Measurements from ENCODE around the gene ASCC3.

DNA sequence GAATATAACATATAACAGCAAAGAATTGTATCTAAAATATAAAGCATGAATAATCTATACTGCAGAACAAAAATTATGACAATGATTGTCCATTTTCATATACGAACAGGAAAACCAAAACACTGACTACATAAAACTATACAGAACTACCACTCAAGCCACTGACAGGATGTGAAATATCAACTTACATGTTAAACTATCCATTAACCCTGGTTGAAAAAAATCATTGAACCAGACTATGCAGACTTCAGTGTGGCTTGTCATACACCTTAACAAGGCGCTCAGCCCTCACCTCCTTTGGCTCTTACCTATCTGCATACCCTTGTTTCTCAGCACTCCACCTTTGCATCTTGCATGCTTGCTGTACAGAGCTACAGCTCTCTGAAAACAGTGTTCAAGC, 34.9 kb downstream of the ASCC3 start:
- TF ChIP-seq POLR2AphosphoS5 (IDR thresholded peaks at IDR 0.05; ENCODE audit: low read depth) (no peak), ZNF114 (CRISPR knock-in tag; IDR thresholded peaks at IDR 0.05) (no peak), JUNB (IDR thresholded peaks at IDR 0.05; ENCODE audit: unreplicated experiment) (no peak), EZH2 (IDR thresholded peaks at IDR 0.05; ENCODE audit: low read depth, unreplicated experiment) (no peak), EZH2phosphoT487 (IDR thresholded peaks at IDR 0.05; ENCODE audit: unreplicated experiment) (no peak), ZNF331 (CRISPR knock-in tag; IDR thresholded peaks at IDR 0.05; ENCODE audit: low read depth) (no peak), CREB1 (CRISPR knock-in tag; IDR thresholded peaks at IDR 0.05; ENCODE audit: low read depth) (no peak), STAT1 (IDR thresholded peaks at IDR 0.05; ENCODE audit: unreplicated experiment) (no peak)
- TF ChIP-seq, protein P1, sequence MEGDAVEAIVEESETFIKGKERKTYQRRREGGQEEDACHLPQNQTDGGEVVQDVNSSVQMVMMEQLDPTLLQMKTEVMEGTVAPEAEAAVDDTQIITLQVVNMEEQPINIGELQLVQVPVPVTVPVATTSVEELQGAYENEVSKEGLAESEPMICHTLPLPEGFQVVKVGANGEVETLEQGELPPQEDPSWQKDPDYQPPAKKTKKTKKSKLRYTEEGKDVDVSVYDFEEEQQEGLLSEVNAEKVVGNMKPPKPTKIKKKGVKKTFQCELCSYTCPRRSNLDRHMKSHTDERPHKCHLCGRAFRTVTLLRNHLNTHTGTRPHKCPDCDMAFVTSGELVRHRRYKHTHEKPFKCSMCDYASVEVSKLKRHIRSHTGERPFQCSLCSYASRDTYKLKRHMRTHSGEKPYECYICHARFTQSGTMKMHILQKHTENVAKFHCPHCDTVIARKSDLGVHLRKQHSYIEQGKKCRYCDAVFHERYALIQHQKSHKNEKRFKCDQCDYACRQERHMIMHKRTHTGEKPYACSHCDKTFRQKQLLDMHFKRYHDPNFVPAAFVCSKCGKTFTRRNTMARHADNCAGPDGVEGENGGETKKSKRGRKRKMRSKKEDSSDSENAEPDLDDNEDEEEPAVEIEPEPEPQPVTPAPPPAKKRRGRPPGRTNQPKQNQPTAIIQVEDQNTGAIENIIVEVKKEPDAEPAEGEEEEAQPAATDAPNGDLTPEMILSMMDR (conservative IDR thresholded peaks at IDR 0.05; ENCODE audit: low read depth in 2 of 2): no peak
- TF ChIP-seq, protein P2, sequence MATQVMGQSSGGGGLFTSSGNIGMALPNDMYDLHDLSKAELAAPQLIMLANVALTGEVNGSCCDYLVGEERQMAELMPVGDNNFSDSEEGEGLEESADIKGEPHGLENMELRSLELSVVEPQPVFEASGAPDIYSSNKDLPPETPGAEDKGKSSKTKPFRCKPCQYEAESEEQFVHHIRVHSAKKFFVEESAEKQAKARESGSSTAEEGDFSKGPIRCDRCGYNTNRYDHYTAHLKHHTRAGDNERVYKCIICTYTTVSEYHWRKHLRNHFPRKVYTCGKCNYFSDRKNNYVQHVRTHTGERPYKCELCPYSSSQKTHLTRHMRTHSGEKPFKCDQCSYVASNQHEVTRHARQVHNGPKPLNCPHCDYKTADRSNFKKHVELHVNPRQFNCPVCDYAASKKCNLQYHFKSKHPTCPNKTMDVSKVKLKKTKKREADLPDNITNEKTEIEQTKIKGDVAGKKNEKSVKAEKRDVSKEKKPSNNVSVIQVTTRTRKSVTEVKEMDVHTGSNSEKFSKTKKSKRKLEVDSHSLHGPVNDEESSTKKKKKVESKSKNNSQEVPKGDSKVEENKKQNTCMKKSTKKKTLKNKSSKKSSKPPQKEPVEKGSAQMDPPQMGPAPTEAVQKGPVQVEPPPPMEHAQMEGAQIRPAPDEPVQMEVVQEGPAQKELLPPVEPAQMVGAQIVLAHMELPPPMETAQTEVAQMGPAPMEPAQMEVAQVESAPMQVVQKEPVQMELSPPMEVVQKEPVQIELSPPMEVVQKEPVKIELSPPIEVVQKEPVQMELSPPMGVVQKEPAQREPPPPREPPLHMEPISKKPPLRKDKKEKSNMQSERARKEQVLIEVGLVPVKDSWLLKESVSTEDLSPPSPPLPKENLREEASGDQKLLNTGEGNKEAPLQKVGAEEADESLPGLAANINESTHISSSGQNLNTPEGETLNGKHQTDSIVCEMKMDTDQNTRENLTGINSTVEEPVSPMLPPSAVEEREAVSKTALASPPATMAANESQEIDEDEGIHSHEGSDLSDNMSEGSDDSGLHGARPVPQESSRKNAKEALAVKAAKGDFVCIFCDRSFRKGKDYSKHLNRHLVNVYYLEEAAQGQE (IDR thresholded peaks at IDR 0.05; ENCODE audit: unreplicated experiment): no peak
- TF ChIP-seq, protein P3, sequence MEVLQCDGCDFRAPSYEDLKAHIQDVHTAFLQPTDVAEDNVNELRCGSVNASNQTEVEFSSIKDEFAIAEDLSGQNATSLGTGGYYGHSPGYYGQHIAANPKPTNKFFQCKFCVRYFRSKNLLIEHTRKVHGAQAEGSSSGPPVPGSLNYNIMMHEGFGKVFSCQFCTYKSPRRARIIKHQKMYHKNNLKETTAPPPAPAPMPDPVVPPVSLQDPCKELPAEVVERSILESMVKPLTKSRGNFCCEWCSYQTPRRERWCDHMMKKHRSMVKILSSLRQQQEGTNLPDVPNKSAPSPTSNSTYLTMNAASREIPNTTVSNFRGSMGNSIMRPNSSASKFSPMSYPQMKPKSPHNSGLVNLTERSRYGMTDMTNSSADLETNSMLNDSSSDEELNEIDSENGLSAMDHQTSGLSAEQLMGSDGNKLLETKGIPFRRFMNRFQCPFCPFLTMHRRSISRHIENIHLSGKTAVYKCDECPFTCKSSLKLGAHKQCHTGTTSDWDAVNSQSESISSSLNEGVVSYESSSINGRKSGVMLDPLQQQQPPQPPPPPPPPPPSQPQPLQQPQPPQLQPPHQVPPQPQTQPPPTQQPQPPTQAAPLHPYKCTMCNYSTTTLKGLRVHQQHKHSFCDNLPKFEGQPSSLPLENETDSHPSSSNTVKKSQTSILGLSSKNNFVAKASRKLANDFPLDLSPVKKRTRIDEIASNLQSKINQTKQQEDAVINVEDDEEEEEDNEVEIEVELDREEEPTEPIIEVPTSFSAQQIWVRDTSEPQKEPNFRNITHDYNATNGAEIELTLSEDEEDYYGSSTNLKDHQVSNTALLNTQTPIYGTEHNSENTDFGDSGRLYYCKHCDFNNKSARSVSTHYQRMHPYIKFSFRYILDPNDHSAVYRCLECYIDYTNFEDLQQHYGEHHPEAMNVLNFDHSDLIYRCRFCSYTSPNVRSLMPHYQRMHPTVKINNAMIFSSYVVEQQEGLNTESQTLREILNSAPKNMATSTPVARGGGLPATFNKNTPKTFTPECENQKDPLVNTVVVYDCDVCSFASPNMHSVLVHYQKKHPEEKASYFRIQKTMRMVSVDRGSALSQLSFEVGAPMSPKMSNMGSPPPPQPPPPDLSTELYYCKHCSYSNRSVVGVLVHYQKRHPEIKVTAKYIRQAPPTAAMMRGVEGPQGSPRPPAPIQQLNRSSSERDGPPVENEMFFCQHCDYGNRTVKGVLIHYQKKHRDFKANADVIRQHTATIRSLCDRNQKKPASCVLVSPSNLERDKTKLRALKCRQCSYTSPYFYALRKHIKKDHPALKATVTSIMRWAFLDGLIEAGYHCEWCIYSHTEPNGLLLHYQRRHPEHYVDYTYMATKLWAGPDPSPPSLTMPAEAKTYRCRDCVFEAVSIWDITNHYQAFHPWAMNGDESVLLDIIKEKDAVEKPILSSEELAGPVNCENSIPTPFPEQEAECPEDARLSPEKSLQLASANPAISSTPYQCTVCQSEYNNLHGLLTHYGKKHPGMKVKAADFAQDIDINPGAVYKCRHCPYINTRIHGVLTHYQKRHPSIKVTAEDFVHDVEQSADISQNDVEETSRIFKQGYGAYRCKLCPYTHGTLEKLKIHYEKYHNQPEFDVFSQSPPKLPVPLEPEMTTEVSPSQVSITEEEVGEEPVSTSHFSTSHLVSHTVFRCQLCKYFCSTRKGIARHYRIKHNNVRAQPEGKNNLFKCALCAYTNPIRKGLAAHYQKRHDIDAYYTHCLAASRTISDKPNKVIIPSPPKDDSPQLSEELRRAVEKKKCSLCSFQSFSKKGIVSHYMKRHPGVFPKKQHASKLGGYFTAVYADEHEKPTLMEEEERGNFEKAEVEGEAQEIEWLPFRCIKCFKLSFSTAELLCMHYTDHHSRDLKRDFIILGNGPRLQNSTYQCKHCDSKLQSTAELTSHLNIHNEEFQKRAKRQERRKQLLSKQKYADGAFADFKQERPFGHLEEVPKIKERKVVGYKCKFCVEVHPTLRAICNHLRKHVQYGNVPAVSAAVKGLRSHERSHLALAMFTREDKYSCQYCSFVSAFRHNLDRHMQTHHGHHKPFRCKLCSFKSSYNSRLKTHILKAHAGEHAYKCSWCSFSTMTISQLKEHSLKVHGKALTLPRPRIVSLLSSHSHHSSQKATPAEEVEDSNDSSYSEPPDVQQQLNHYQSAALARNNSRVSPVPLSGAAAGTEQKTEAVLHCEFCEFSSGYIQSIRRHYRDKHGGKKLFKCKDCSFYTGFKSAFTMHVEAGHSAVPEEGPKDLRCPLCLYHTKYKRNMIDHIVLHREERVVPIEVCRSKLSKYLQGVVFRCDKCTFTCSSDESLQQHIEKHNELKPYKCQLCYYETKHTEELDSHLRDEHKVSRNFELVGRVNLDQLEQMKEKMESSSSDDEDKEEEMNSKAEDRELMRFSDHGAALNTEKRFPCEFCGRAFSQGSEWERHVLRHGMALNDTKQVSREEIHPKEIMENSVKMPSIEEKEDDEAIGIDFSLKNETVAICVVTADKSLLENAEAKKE (CRISPR knock-in tag; IDR thresholded peaks at IDR 0.05): no peak

Data from GM23338 (cell line).